Measurements from ENCODE around the gene PPFIA4.

PPFIA4 gene

GRCh38 chr1:203085528-203086406 is 59.5 kb downstream of the PPFIA4 start, which contains the start of gene MYOG:
MYOG (minus strand) TSS chr1:203086012; CDS start chr1:203085961, 51 bp downstream.
- DNase-seq = no peak

GRCh38 chr1:203086992-203087763 is 60.9 kb downstream of the PPFIA4 start:
- DNase-seq = no peak

GRCh38 chr1:203088441-203088840 is 62.1 kb downstream of the PPFIA4 start:
- no peak for DNase-seq

GRCh38 chr1:203089001-203089650 is 62.8 kb downstream of the PPFIA4 start:
- DNase-seq = no peak

GRCh38 chr1:203089651-203090045 is 63.4 kb downstream of the PPFIA4 start:
- DNase-seq = no peak

- DNase-seq = no peak
Observed at GRCh38 chr1:203090421-203091198, 64.3 kb downstream of the PPFIA4 start.

GRCh38 chr1:203091199-203091477 is 64.8 kb downstream of the PPFIA4 start:
- no peak for DNase-seq

- no peak for DNase-seq
Observed at GRCh38 chr1:203091761-203092330, 65.6 kb downstream of the PPFIA4 start.

GRCh38 chr1:203093754-203094410 is 67.6 kb downstream of the PPFIA4 start:
- no peak for DNase-seq

- no peak for DNase-seq
Observed at GRCh38 chr1:203095061-203095690, 68.9 kb downstream of the PPFIA4 start.

GRCh38 chr1:203096566-203096965 is 70.3 kb downstream of the PPFIA4 start:
- DNase-seq = no peak

GRCh38 chr1:203097001-203097400 is 70.7 kb downstream of the PPFIA4 start:
- no peak for DNase-seq

GRCh38 chr1:203098445-203098844 is 72.2 kb downstream of the PPFIA4 start:
- no peak for DNase-seq

- no peak for DNase-seq
Observed at GRCh38 chr1:203098914-203099520, 72.7 kb downstream of the PPFIA4 start.

GRCh38 chr1:203099805-203100515 is 73.7 kb downstream of the PPFIA4 start:
- DNase-seq = no peak

GRCh38 chr1:203100516-203100869 is 74.2 kb downstream of the PPFIA4 start:
- DNase-seq = no peak

GRCh38 chr1:203101813-203102634 is 75.7 kb downstream of the PPFIA4 start:
- DNase-seq = no peak

- no peak for DNase-seq
Observed at GRCh38 chr1:203103216-203103615, 76.9 kb downstream of the PPFIA4 start.

- DNase-seq = no peak
Observed at GRCh38 chr1:203103829-203104495, 77.7 kb downstream of the PPFIA4 start.

Data from NCI-H1105 treated with DMSO at 0.1 percent for 48 hours (cell line).